Loucy (cell line): ENCODE data around the gene NIP7.

Experiments
- H2AFZ ChIP-seq: fragments of 200-600 bp; sonication (generic); 2 replicates; pipeline ENCODE4 v1.6.0; 2016; ENCODE audit warnings: antibody characterized with exemption, mild to moderate bottlenecking, low read length, moderate library complexity
- H3F3A ChIP-seq: fragments of 200-600 bp; 2 replicates; pipeline ENCODE4 v1.6.0; 2016; ENCODE audit warnings: antibody characterized with exemption, low read depth, mild to moderate bottlenecking
- H3K27me3 ChIP-seq: fragments of 200-600 bp; sonication (generic); 2 replicates; pipeline ENCODE4 v1.6.1; 2014; ENCODE audit warnings: low read length, mild to moderate bottlenecking; ENCODE audit not compliant: insufficient read depth, poor library complexity, severe bottlenecking
- H3K36me3 ChIP-seq: fragments of 200-600 bp; sonication (generic); 2 replicates; pipeline ENCODE4 v1.6.1; 2016; ENCODE audit warnings: low read length; ENCODE audit not compliant: insufficient read depth
- H3K4me1 ChIP-seq: fragments of 200-600 bp; sonication (generic); 2 replicates; pipeline ENCODE4 v1.5.1; 2014; ENCODE audit warnings: low read length, mild to moderate bottlenecking; ENCODE audit not compliant: insufficient read depth, poor library complexity, severe bottlenecking
- H3K4me2 ChIP-seq: fragments of 200-600 bp; sonication (generic); 2 replicates; pipeline ENCODE4 v1.6.0; 2014; ENCODE audit warnings: antibody characterized with exemption, low read length, low read depth, mild to moderate bottlenecking; ENCODE audit not compliant: poor library complexity, severe bottlenecking
- H3K4me3 ChIP-seq: fragments of 200-600 bp; sonication (generic); 2 replicates; pipeline ENCODE4 v1.5.1; 2014; ENCODE audit warnings: low read length, mild to moderate bottlenecking, mixed read lengths; ENCODE audit not compliant: poor library complexity, severe bottlenecking
- H3K79me2 ChIP-seq: fragments of 200-600 bp; sonication (generic); 2 replicates; pipeline ENCODE4 v1.6.1; 2014; ENCODE audit warnings: low read length; ENCODE audit not compliant: insufficient read depth
- H3K9ac ChIP-seq: fragments of 200-600 bp; sonication (generic); 2 replicates; pipeline ENCODE4 v1.6.0; 2014; ENCODE audit warnings: mild to moderate bottlenecking, low read depth, low read length, moderate library complexity; ENCODE audit not compliant: poor library complexity, severe bottlenecking
- H3K9me2 ChIP-seq: fragments of 200-600 bp; sonication (generic); replicated peaks from 2 replicates; pipeline ENCODE4 v1.6.1; 2016; ENCODE audit warnings: low read depth, low read length, mixed read lengths
- H3K9me3 ChIP-seq: fragments of 200-600 bp; sonication (generic); 2 replicates; pipeline ENCODE4 v1.6.1; 2014; ENCODE audit warnings: mild to moderate bottlenecking, antibody characterized with exemption, low read length, low read depth; ENCODE audit not compliant: insufficient read depth
- H4K20me1 ChIP-seq: fragments of 200-600 bp; sonication (generic); 2 replicates; pipeline ENCODE4 v1.6.0; 2014; ENCODE audit warnings: antibody characterized with exemption, low read length, mild to moderate bottlenecking; ENCODE audit not compliant: insufficient read depth, poor library complexity, severe bottlenecking
- CTCF ChIP-seq: fragments of 200-600 bp; sonication (generic); conservative IDR thresholded peaks from 2 replicates; pipeline ENCODE4 v1.5.1; 2014; ENCODE audit warnings: mild to moderate bottlenecking, antibody characterized with exemption, low read length
- EZH2phosphoT487 ChIP-seq: fragments of 200-600 bp; IDR thresholded peaks from 2 replicates; pipeline ENCODE4 v1.6.1; 2018; ENCODE audit warnings: antibody characterized with exemption, mild to moderate bottlenecking, moderate library complexity, borderline replicate concordance

The NIP7 gene

GRCh38 chr16:69318177-69318910 is 21.2 kb upstream of the NIP7 start:
- Histone ChIP-seq H2AFZ (no peak overlapping the region), H4K20me1 (peaks cover 16% of the 10 kb centered on the region), H3K27me3 (no peaks in the 10 kb centered on the region), H3K79me2 (peaks cover 62% of the 10 kb centered on the region), H3K4me2 (no peak overlapping the region), H3K9me3 (no peaks in the 10 kb centered on the region), H3K9me2 (no peaks in the 10 kb centered on the region), H3K36me3 (peaks cover 72% of the 10 kb centered on the region; the same call in 1 of the 2 replicates), H3K4me1 (no peaks in the 10 kb centered on the region), H3K9ac (no peak overlapping the region), H3F3A (no peaks in the 10 kb centered on the region), H3K4me3 (no peak overlapping the region)
- TF ChIP-seq EZH2phosphoT487 (no peak), CTCF (no peak)

GRCh38 chr16:69318911-69319289 is 20.7 kb upstream of the NIP7 start:
- no peaks in the 10 kb centered on the region for H3K27me3 ChIP-seq
- H3F3A ChIP-seq = no peaks in the 10 kb centered on the region
- H4K20me1 ChIP-seq = peaks cover 12% of the 10 kb centered on the region
- H3K9me2 ChIP-seq = no peaks in the 10 kb centered on the region
- H3K36me3 ChIP-seq = peaks cover 76% of the 10 kb centered on the region; the same call in 1 of the 2 replicates
- no peak overlapping the region for H2AFZ ChIP-seq
- no peak for TF ChIP-seq EZH2phosphoT487
- TF ChIP-seq CTCF = no peak
- H3K4me1 ChIP-seq = no peaks in the 10 kb centered on the region
- no peaks in the 10 kb centered on the region for H3K9me3 ChIP-seq
- H3K4me3 ChIP-seq = no peak overlapping the region
- H3K79me2 ChIP-seq = peaks cover 62% of the 10 kb centered on the region
- H3K9ac ChIP-seq = no peak overlapping the region
- no peak overlapping the region for H3K4me2 ChIP-seq

GRCh38 chr16:69319381-69319780 is 20.2 kb upstream of the NIP7 start:
- Histone ChIP-seq H3K9ac (no peak overlapping the region), H3K4me2 (no peak overlapping the region), H3K4me3 (no peak overlapping the region), H3F3A (no peaks in the 10 kb centered on the region), H3K36me3 (peaks cover 80% of the 10 kb centered on the region; the same call in 1 of the 2 replicates), H3K27me3 (no peaks in the 10 kb centered on the region), H3K4me1 (no peaks in the 10 kb centered on the region), H3K79me2 (peaks cover 62% of the 10 kb centered on the region), H3K9me3 (no peaks in the 10 kb centered on the region), H4K20me1 (peaks cover 11% of the 10 kb centered on the region), H3K9me2 (no peaks in the 10 kb centered on the region), H2AFZ (no peak overlapping the region)
- no peak for TF ChIP-seq CTCF
- no peak for TF ChIP-seq EZH2phosphoT487
